HepG2 (cell line): ENCODE results near the gene CHID1. TPM values are rescaled to one million over a fixed set of nuclear protein-coding genes. Genes with fewer than 3 reads are reported as not detected.
A peak's percentile ranks its signal among the peaks of the same experiment; 100 is the strongest.

Experiments
- CBX5 ChIP-seq: sonication (generic); formaldehyde crosslinking; IDR thresholded peaks from 2 replicates; pipeline ENCODE4 v1.4.0; 2020; ENCODE audit warnings: missing genetic modification reagents, borderline replicate concordance
- FOXA1 ChIP-seq, 2 experiments: fragments of 450-650 bp in 1 of 2; sonication (generic) in 1 of 2; formaldehyde crosslinking in 1 of 2; IDR thresholded peaks; 2 replicates each; pipeline versions ENCODE4 v1.4.0 to v1.6.1; 2016 to 2020; ENCODE audit warnings: missing genetic modification reagents in 1 of 2
- FOXM1 ChIP-seq: sonication (generic); formaldehyde crosslinking; IDR thresholded peaks from 2 replicates; pipeline ENCODE4 v1.5.0; 2020; ENCODE audit warnings: missing genetic modification reagents
- FOXO4 ChIP-seq: sonication (generic); formaldehyde crosslinking; conservative IDR thresholded peaks from 2 replicates; pipeline ENCODE4 v1.8.1; 2023; ENCODE audit warnings: missing genetic modification reagents
- HCFC1 ChIP-seq: fragments of 150-350 bp; IDR thresholded peaks from 2 replicates; pipeline ENCODE4 v1.6.1; 2014; ENCODE audit warnings: low read depth, low read length
- HIVEP1 ChIP-seq: sonication (generic); formaldehyde crosslinking; IDR thresholded peaks from 2 replicates; pipeline ENCODE4 v1.4.0; 2020; ENCODE audit warnings: mild to moderate bottlenecking, missing genetic modification reagents
- MAFG ChIP-seq: sonication (generic); formaldehyde crosslinking; IDR thresholded peaks from 2 replicates; pipeline ENCODE4 v1.5.1; 2020; ENCODE audit warnings: mild to moderate bottlenecking, missing genetic modification reagents
- MZF1 ChIP-seq: sonication (generic); formaldehyde crosslinking; IDR thresholded peaks from 2 replicates; pipeline ENCODE4 v1.8.1; 2023; ENCODE audit warnings: mild to moderate bottlenecking, missing genetic modification reagents, borderline replicate concordance
- POLR2A ChIP-seq, 2 experiments: IDR thresholded peaks; 2 replicates each; pipeline ENCODE4 v1.6.1; 2011; ENCODE audit warnings: low read depth in 2 of 2, low read length in 2 of 2, mild to moderate bottlenecking in 1 of 2, moderate library complexity in 1 of 2; ENCODE audit not compliant: insufficient read depth in 1 of 2
- RARA ChIP-seq: IDR thresholded peaks from 2 replicates; pipeline ENCODE4 v1.6.1; 2016; ENCODE audit warnings: missing genetic modification reagents, missing compliant biosample characterization
- RBM39 ChIP-seq: fragments of 200-400 bp; formaldehyde crosslinking; IDR thresholded peaks from one replicate; pipeline ENCODE4 v1.6.1; 2018; ENCODE audit warnings: antibody characterized with exemption, mild to moderate bottlenecking, low read depth, low read length; ENCODE audit not compliant: poor library complexity, severe bottlenecking
- RFX5 ChIP-seq: IDR thresholded peaks from 2 replicates; pipeline ENCODE4 v1.6.1; 2011; ENCODE audit warnings: low read depth, low read length, improper control_type of control experiment
- RNF2 ChIP-seq: fragments of 450-650 bp; conservative IDR thresholded peaks from 2 replicates; pipeline ENCODE4 v1.6.1; 2016; ENCODE audit warnings: low read depth
- TCF7L2 ChIP-seq: IDR thresholded peaks from 2 replicates; pipeline ENCODE4 v1.6.1; 2011; ENCODE audit warnings: mild to moderate bottlenecking, low read depth, low read length, moderate library complexity
- TMF1 ChIP-seq: sonication (generic); formaldehyde crosslinking; IDR thresholded peaks from 2 replicates; pipeline ENCODE4 v1.8.1; 2022; ENCODE audit warnings: low read depth, missing genetic modification reagents
- ZFP62 ChIP-seq: sonication (generic); formaldehyde crosslinking; IDR thresholded peaks from 2 replicates; pipeline ENCODE4 v1.4.0; 2020; ENCODE audit warnings: missing genetic modification reagents
- ZMYM2 ChIP-seq: sonication (generic); formaldehyde crosslinking; IDR thresholded peaks from 2 replicates; pipeline ENCODE4 v1.8.0; 2022; ENCODE audit warnings: mild to moderate bottlenecking, missing genetic modification reagents
- ZMYM4 ChIP-seq: sonication (generic); formaldehyde crosslinking; IDR thresholded peaks from 2 replicates; pipeline ENCODE4 v1.8.1; 2023; ENCODE audit warnings: mild to moderate bottlenecking, missing genetic modification reagents
- ZNF543 ChIP-seq: sonication (generic); formaldehyde crosslinking; IDR thresholded peaks from 2 replicates; pipeline ENCODE4 v1.4.0; 2020; ENCODE audit warnings: mild to moderate bottlenecking, missing genetic modification reagents
- ZNF619 ChIP-seq: sonication (generic); formaldehyde crosslinking; IDR thresholded peaks from 2 replicates; pipeline ENCODE4 v1.4.0; 2020; ENCODE audit warnings: mild to moderate bottlenecking, missing genetic modification reagents
- ZNF713 ChIP-seq: sonication (generic); formaldehyde crosslinking; IDR thresholded peaks from 2 replicates; pipeline ENCODE4 v1.4.0; 2020; ENCODE audit warnings: mild to moderate bottlenecking, missing genetic modification reagents
- polyA plus RNA-seq, 8 experiments: library from polyadenylated mRNA; depleted of rRNA in 3 of 8; stranded (reverse) in 7 of 8; unstranded in 1 of 8; fragments of >200 nt; fragmentation: Illumina TruSeq in 4 of 8; extraction: Trizol in 4 of 8; gene quantifications; 2 replicates each; pipeline versions ENCODE4 v1.2.1 to v1.2.3, GENCODE V29; 2011 to 2016; ENCODE audit warnings: low read depth in 4 of 8, missing spikeins in 1 of 8, mixed read lengths in 1 of 8; ENCODE audit not compliant: insufficient read depth in 1 of 8
- total RNA-seq, 5 experiments: library from RNA; depleted of rRNA; stranded (reverse); fragments of >200 nt; fragmentation: Illumina TruSeq; extraction: Trizol; gene quantifications; 2 replicates each; pipeline ENCODE4 v1.2.3, GENCODE V29; 2016; ENCODE audit warnings: low read depth in 1 of 5
- TF ChIP-seq, protein P1 (sequence below): sonication (generic); formaldehyde crosslinking; IDR thresholded peaks from 2 replicates; pipeline ENCODE4 v1.4.0; 2020; ENCODE audit warnings: missing genetic modification reagents, mild to moderate bottlenecking, borderline replicate concordance
- TF ChIP-seq, protein P2 (sequence below): sonication (generic); formaldehyde crosslinking; IDR thresholded peaks from 2 replicates; pipeline ENCODE4; 2020; ENCODE audit warnings: missing genetic modification reagents, mild to moderate bottlenecking, borderline replicate concordance
- TF ChIP-seq, protein P3 (sequence below): sonication (generic); formaldehyde crosslinking; IDR thresholded peaks from 2 replicates; pipeline ENCODE4 v1.9.0; 2022; ENCODE audit warnings: low read depth, missing genetic modification reagents

CHID1 gene
- total and polyA plus RNA-seq, 2 of the 13 experiments (the other 11 are each of a cell fraction or from before 2014, with no cell fraction given): 65.1 to 93.6 TPM

DNA sequence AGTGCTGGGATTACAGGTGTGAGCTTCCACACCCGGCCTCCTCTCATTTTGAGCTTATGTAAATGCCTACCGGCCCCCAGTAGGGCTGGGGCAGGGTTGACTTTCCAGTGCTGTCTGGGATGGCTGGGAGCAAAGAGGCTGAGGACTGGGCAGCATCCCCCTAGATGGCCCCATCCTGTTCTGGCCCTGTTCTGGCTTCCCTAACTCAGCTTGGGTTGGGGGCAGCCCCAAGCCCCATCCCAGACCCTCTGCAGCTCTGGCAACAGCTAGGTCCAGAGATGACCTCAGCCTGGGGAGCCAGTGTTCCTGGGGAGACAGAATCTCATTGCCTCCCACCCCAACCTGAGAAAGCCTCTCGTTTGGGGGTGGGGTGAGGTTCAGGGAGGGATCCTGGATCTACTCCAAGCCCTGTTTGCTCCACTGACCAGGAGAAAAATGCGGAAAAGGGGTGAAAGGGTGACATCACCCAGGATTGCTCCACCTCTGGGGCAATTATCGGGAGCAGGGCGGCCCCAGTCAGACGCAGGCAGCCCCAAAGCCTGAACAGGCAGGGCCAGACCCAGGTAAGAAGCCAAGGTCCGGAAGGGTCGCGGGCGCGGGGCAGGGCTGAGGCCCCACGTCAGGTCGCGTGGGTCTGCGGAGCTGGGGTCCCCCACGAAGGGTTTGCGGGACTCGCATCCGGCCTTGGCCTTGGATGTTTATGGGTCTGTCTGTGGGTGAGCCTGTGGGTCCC lies 92.0 kb downstream of the CHID1 start, which contains the start of gene PNPLA2 (continued):
- TF ChIP-seq FOXM1 (no peak), ZMYM4 (CRISPR knock-in tag) (0 out of 2 replicates have a peak, but pooled peaks have one; percentile 24), POLR2A (IDR thresholded peaks at IDR 0.05; ENCODE audit: insufficient read depth in 1 of 2, low read depth in 2 of 2, low read length in 2 of 2) (peak in 1 of 2 experiments; percentile 69; a peak in 1 of 4 replicates), RFX5 (no peak), ZNF713 (no peak), RNF2 (no peak), FOXA1 (IDR thresholded peaks at IDR 0.05) (no peak), FOXA1 (CRISPR knock-in tag; IDR thresholded peaks at IDR 0.05) (no peak), ZFP62 (no peak), RBM39 (no peak), RARA (CRISPR knock-in tag) (peak; percentile 44), MAFG (CRISPR knock-in tag) (no peak), TCF7L2 (no peak), HCFC1 (no peak), CBX5 (CRISPR knock-in tag) (no peak), HIVEP1 (no peak; the same call in 1 of the 2 replicates), MZF1 (CRISPR knock-in tag) (no peak), TMF1 (no peak), ZNF543 (CRISPR knock-in tag) (no peak), ZNF619 (CRISPR knock-in tag) (no peak), ZMYM2 (CRISPR knock-in tag) (0 out of 2 replicates have a peak, but pooled peaks have one; percentile 21), FOXO4 (0 out of 2 replicates have a peak, but pooled peaks have one; percentile 79)
- TF ChIP-seq, protein P1, sequence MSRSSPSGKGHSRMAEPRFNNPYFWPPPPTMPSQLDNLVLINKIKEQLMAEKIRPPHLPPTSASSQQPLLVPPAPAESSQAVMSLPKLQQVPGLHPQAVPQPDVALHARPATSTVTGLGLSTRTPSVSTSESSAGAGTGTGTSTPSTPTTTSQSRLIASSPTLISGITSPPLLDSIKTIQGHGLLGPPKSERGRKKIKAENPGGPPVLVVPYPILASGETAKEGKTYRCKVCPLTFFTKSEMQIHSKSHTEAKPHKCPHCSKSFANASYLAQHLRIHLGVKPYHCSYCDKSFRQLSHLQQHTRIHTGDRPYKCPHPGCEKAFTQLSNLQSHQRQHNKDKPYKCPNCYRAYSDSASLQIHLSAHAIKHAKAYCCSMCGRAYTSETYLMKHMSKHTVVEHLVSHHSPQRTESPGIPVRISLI (CRISPR knock-in tag): no peak
- TF ChIP-seq, protein P2, sequence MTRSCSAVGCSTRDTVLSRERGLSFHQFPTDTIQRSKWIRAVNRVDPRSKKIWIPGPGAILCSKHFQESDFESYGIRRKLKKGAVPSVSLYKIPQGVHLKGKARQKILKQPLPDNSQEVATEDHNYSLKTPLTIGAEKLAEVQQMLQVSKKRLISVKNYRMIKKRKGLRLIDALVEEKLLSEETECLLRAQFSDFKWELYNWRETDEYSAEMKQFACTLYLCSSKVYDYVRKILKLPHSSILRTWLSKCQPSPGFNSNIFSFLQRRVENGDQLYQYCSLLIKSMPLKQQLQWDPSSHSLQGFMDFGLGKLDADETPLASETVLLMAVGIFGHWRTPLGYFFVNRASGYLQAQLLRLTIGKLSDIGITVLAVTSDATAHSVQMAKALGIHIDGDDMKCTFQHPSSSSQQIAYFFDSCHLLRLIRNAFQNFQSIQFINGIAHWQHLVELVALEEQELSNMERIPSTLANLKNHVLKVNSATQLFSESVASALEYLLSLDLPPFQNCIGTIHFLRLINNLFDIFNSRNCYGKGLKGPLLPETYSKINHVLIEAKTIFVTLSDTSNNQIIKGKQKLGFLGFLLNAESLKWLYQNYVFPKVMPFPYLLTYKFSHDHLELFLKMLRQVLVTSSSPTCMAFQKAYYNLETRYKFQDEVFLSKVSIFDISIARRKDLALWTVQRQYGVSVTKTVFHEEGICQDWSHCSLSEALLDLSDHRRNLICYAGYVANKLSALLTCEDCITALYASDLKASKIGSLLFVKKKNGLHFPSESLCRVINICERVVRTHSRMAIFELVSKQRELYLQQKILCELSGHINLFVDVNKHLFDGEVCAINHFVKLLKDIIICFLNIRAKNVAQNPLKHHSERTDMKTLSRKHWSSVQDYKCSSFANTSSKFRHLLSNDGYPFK (CRISPR knock-in tag): 0 out of 2 replicates have a peak, but pooled peaks have one; percentile 49
- TF ChIP-seq, protein P3, sequence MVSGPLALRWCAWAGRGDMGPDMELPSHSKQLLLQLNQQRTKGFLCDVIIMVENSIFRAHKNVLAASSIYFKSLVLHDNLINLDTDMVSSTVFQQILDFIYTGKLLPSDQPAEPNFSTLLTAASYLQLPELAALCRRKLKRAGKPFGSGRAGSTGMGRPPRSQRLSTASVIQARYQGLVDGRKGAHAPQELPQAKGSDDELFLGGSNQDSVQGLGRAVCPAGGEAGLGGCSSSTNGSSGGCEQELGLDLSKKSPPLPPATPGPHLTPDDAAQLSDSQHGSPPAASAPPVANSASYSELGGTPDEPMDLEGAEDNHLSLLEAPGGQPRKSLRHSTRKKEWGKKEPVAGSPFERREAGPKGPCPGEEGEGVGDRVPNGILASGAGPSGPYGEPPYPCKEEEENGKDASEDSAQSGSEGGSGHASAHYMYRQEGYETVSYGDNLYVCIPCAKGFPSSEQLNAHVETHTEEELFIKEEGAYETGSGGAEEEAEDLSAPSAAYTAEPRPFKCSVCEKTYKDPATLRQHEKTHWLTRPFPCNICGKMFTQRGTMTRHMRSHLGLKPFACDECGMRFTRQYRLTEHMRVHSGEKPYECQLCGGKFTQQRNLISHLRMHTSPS (CRISPR knock-in tag): no peak
